Endodermal cell (in vitro differentiated cells): ENCODE data around the gene PARN. TPM values are rescaled to one million over a fixed set of nuclear protein-coding genes. Genes with fewer than 3 reads are reported as not detected.

ENCODE experiments used
- DNase-seq: peaks from one replicate; pipeline ENCODE4 v3.0.0-alpha.2; 2017
- H3K27ac ChIP-seq: 2 replicates; pipeline ENCODE4 v1.5.1; 2013; ENCODE audit warnings: mild to moderate bottlenecking, low read depth, low read length, moderate library complexity
- H3K27me3 ChIP-seq: 2 replicates; pipeline ENCODE4 v1.6.1; 2013; ENCODE audit warnings: mild to moderate bottlenecking, low read length, moderate library complexity; ENCODE audit not compliant: insufficient read depth, control insufficient read depth, poor library complexity, severe bottlenecking
- H3K36me3 ChIP-seq: 2 replicates; pipeline ENCODE4 v1.7.0; 2013; ENCODE audit warnings: mild to moderate bottlenecking, low read length, moderate library complexity; ENCODE audit not compliant: control insufficient read depth, insufficient read depth
- H3K4me1 ChIP-seq: one replicate; pipeline ENCODE4 v1.7.0; 2013; ENCODE audit warnings: low read length; ENCODE audit not compliant: control insufficient read depth, insufficient read depth
- H3K4me3 ChIP-seq: 2 replicates; pipeline ENCODE4 v1.5.1; 2013; ENCODE audit warnings: mild to moderate bottlenecking, low read length, moderate library complexity
- H3K9ac ChIP-seq: 2 replicates; pipeline ENCODE4 v1.6.1; 2013; ENCODE audit warnings: mild to moderate bottlenecking, low read length, moderate library complexity; ENCODE audit not compliant: poor library complexity, severe bottlenecking; ENCODE audit errors: extremely low read depth
- H3K9me3 ChIP-seq: 2 replicates; pipeline ENCODE4 v1.6.1; 2013; ENCODE audit warnings: mild to moderate bottlenecking, low read length, moderate library complexity; ENCODE audit not compliant: control insufficient read depth
- H3K27ac Mint-ChIP-seq: 2 replicates; pipeline ENCODE4 v1.8.0; 2020; ENCODE audit warnings: mixed read lengths
- H3K27me3 Mint-ChIP-seq: 2 replicates; pipeline ENCODE4 v1.8.0; 2021; ENCODE audit warnings: mild to moderate bottlenecking, mixed read lengths; ENCODE audit not compliant: insufficient read depth
- H3K36me3 Mint-ChIP-seq: 2 replicates; pipeline ENCODE4 v1.8.0; 2020; ENCODE audit warnings: low read depth, mixed read lengths
- H3K4me1 Mint-ChIP-seq: 2 replicates; pipeline ENCODE4 v1.8.0; 2020; ENCODE audit warnings: mixed read lengths
- H3K4me3 Mint-ChIP-seq: 2 replicates; pipeline ENCODE4 v1.8.0; 2020; ENCODE audit warnings: mild to moderate bottlenecking, moderate library complexity, mixed read lengths
- H3K9me3 Mint-ChIP-seq: 2 replicates; pipeline ENCODE4 v1.8.0; 2020; ENCODE audit warnings: mild to moderate bottlenecking, mixed read lengths
- CTCF ChIP-seq: fragments of 200-600 bp; sonication (generic); conservative IDR thresholded peaks from 2 replicates; pipeline ENCODE4 v1.5.0; 2021; ENCODE audit warnings: antibody characterized with exemption, mild to moderate bottlenecking
- WGBS, 2 experiments: methylation state at CpG; one replicate each; pipeline versions ENCODE4 v1.1.5 to v1.1.7; 2013; ENCODE audit warnings: missing lambda C conversion rate in 2 of 2, mixed read lengths in 1 of 2; ENCODE audit not compliant: insufficient coverage in 1 of 2, insufficient read length in 1 of 2; 5-methylcytosine and 5-hydroxymethylcytosine counted together
- total RNA-seq, 2 donors: library from RNA; stranded (reverse); fragmentation: NEBNext Ultra II Directional in 1 of 2; extraction: Animal tissue kit (Norgen Biotek cat#: 25700) in 1 of 2; gene quantifications; 2 replicates in 1 of 2; 3 replicates in 1 of 2; pipeline ENCODE4 v1.2.1, GENCODE V29; 2021

Gene PARN
- total RNA-seq, 2 donors from 2014 or later, result 43.7 to 45.7 TPM

GRCh38 chr16:14483819-14484385, 146.2 kb downstream of the PARN start:
- peaks cover 22% of the 10 kb centered on the region for H3K9me3 Mint-ChIP-seq
- H3K4me3 ChIP-seq, result no peak overlapping the region
- peaks cover 7% of the 10 kb centered on the region for H3K4me1 ChIP-seq
- no peak for DNase-seq
- no peak overlapping the region for H3K27ac ChIP-seq
- no peaks in the 10 kb centered on the region for H3K27me3 Mint-ChIP-seq
- H3K36me3 Mint-ChIP-seq, result peaks cover 33% of the 10 kb centered on the region
- no peak overlapping the region for H3K9ac ChIP-seq
- no peak for TF ChIP-seq CTCF
- no peaks in the 10 kb centered on the region for H3K27me3 ChIP-seq
- peaks cover 37% of the 10 kb centered on the region for H3K36me3 ChIP-seq
- H3K27ac Mint-ChIP-seq, result no peak overlapping the region
- H3K4me1 Mint-ChIP-seq, result peaks cover 17% of the 10 kb centered on the region
- H3K4me3 Mint-ChIP-seq, result no peak overlapping the region
- WGBS, 2 experiments, result 87 to 89% methylated on average over 5 to 6 of the region's 6 CpGs
- peaks cover 26% of the 10 kb centered on the region for H3K9me3 ChIP-seq

GRCh38 chr16:14476183-14476582, 153.9 kb downstream of the PARN start:
- Histone ChIP-seq H3K4me3 (no peak overlapping the region), H3K4me1 (no peaks in the 10 kb centered on the region), H3K27ac (no peak overlapping the region), H3K27me3 (no peaks in the 10 kb centered on the region), H3K9ac (no peak overlapping the region), H3K9me3 (peaks cover 28% of the 10 kb centered on the region), H3K36me3 (peaks cover 31% of the 10 kb centered on the region)
- peaks cover 27% of the 10 kb centered on the region for H3K9me3 Mint-ChIP-seq
- no peak for TF ChIP-seq CTCF
- H3K27me3 Mint-ChIP-seq, result no peaks in the 10 kb centered on the region
- 85% methylated on average over 1 of the region's 1 CpG; no CpG with 5 or more reads in 1 of the 2 experiments for WGBS, 2 experiments
- peaks cover 43% of the 10 kb centered on the region for H3K36me3 Mint-ChIP-seq
- H3K27ac Mint-ChIP-seq, result no peak overlapping the region
- no peak overlapping the region for H3K4me3 Mint-ChIP-seq
- peaks cover 2% of the 10 kb centered on the region for H3K4me1 Mint-ChIP-seq
- no peak for DNase-seq

- no peak overlapping the region for H3K27ac Mint-ChIP-seq
Observed at GRCh38 chr16:14475370-14476139, 154.5 kb downstream of the PARN start.

More at GRCh38 chr16:14475370-14476139, 154.5 kb downstream of the PARN start:
- H3K9me3 Mint-ChIP-seq, result peaks cover 24% of the 10 kb centered on the region
- no peaks in the 10 kb centered on the region for H3K27me3 Mint-ChIP-seq
- H3K27ac ChIP-seq, result no peak overlapping the region
- H3K4me3 Mint-ChIP-seq, result no peak overlapping the region
- no peaks in the 10 kb centered on the region for H3K4me1 ChIP-seq
- H3K9ac ChIP-seq, result no peak overlapping the region
- no peak overlapping the region for H3K4me3 ChIP-seq
- WGBS, 2 experiments, result 78 to 79% methylated on average over 6 to 7 of the region's 7 CpGs
- TF ChIP-seq CTCF, result no peak
- H3K36me3 ChIP-seq, result peaks cover 26% of the 10 kb centered on the region
- H3K36me3 Mint-ChIP-seq, result peaks cover 40% of the 10 kb centered on the region
- no peaks in the 10 kb centered on the region for H3K27me3 ChIP-seq
- H3K4me1 Mint-ChIP-seq, result peaks cover 2% of the 10 kb centered on the region
- no peak for DNase-seq
- H3K9me3 ChIP-seq, result peaks cover 24% of the 10 kb centered on the region
